MV-4-11 (cell line): Measurements from ENCODE around the gene MICAL2.
A peak's percentile ranks its signal among the peaks of the same experiment; 100 is the strongest.

Source experiments
- DNase-seq: peaks from one replicate; lab custom pipeline; 2025; lab: John Stamatoyannopoulos, UW

The MICAL2 gene

DNA sequence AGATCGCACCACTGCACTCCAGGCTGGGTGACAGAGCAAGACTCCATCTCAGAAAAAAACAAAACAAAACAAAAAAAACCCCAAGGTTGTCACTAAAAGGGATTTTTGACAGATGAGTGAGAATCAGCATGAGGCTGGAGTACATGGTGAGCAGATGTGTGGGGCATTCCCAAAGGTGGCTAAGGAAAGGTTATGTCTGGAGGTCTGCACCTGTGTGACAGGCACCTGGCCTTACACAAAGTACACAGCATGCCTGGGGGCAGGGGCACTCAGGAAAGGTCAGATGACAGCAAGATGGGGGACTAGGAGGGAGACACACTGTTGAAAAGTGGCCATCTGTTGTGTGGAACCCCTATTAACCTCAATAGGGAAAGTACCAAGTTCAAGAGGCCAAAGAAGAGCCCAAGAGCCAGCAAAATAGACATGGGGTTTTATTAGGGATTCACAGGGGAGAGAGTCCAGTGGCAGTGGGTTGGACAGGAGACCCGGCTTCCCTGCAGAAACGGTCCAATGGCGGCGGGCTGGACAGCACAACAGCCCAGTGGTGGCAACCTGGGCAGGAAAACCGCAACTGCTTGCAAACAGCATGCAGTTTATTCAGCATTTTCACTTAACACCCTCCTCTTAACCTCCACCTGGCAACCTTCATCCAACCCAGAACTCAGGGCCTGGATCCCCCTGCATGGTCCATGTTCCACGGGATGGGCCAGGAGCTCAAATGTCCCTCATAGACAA is 101.1 kb downstream of the MICAL2 start:
- DNase-seq: no peak

DNA sequence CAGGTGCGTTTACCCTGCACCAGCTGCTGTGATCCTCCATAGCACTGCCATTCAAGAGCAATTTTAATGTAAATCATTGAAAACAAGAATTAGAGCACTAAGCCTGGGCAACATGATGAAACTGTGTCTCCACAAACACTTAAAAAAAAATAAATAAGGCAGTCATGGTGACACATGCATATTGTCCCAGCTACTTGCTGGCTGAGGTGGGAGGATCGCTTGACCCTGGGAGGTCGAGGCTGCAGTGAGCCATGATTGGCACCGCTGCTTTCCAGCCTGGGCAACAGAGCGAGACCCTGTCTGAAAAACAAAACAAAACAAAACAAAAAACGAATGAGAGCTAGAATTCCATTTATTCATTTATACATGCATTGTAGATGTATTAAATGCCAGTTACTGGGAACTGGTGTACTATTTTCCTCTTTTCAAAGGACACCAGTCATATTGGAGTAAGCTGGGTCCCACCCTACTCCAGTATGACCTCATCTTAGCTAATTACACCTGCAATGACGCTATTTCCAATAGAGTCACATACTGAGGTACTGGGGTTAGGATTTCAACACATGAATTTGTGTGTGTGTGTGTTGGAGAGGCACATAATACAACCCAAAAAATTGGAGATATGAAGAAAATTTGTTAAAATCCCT is 101.9 kb downstream of the MICAL2 start:
- DNase-seq: no peak

DNA sequence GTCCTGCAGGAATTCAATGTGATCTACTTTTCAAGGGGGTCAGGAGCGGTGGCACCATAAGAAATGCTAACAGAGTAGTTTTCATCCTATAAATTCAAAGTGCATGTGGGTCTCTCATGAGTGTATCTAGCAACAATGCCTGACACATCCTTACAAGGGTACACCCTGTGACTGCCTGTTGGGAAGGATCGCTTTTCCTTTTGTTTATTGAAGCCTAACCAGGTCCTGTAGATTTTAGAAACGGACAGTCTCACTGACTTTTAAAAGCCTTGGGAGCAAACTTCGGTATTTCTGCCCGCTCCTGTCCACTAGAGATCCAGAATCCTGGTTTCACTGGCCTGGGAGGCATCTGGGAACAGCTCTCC is 102.4 kb downstream of the MICAL2 start:
- DNase-seq: no peak

DNA sequence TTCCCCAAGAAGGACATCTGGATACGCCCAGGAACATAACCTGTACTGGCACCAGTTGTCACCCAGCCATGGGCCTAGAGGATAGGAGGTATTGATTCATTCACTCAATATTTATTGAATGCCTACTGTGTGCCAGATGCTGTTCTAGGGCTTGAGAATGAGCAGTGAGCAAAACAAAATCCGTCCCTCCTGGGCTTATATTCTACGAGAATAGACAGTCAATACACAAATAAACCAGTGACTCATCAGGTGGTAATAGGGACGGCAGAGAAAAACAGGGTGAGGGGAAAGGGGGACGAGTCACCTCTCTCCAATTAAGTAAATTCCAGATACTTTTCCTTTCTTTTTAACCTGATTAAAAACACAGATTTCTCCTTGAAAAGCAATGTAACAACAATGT is 103.5 kb downstream of the MICAL2 start:
- DNase-seq: no peak

DNA sequence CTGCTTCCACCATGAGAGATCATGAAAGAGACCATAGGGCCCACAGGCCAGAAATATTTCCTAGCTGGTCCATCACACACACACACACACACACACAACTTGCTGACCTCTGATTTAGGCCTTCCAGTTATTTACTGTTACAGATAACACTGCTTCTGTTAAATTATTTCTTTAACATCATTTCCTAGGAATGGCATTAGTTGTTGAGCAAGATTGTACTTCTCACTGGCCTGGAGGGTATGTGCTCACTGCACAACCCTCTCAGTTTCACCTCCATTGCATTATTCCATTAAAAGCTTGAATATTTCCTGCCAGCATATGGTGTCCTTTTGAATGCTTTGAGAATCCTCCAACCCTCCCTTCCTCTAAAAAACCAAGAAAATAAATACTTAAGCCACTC is 104.4 kb downstream of the MICAL2 start:
- no peak for DNase-seq

DNA sequence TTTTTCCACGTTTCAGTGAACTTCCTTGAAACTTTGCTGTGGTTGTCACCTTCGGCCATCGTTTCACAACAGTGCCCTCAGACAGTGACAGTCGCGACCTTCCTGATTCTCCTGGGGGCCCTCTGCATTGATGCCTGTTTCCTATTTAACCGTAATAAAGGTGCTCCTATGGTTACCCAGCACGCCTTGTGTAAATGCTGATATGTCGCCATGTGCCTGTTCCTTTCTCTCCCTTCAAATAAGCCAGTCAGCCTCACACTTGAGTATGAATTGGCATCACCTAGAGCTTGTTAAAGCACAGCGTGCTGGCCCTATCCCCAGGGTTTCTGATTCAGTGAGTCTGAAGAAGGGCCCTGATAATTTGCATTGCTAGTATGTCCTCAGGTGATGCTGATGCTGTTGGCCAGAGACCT is 104.8 kb downstream of the MICAL2 start:
- DNase-seq: peak; percentile 67

DNA sequence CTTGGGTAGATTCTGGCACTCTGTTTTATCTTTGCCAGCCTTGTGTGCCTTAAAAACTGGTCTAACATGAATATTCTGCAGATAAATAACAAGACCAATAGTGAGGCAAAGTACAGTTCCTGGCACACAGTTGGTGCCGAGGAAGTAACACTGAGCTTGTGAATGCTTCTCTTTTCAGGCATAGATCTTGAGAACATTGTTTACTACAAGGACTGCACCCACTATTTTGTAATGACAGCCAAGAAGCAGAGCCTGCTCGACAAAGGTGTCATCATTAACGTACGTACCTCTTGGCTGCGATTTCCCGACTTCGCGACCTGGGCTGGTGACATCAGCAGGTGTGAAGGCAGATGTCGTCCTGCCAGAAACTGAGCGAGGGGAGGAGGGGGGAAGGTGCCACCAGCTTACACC is 105.7 kb downstream of the MICAL2 start:
- DNase-seq: no peak

DNA sequence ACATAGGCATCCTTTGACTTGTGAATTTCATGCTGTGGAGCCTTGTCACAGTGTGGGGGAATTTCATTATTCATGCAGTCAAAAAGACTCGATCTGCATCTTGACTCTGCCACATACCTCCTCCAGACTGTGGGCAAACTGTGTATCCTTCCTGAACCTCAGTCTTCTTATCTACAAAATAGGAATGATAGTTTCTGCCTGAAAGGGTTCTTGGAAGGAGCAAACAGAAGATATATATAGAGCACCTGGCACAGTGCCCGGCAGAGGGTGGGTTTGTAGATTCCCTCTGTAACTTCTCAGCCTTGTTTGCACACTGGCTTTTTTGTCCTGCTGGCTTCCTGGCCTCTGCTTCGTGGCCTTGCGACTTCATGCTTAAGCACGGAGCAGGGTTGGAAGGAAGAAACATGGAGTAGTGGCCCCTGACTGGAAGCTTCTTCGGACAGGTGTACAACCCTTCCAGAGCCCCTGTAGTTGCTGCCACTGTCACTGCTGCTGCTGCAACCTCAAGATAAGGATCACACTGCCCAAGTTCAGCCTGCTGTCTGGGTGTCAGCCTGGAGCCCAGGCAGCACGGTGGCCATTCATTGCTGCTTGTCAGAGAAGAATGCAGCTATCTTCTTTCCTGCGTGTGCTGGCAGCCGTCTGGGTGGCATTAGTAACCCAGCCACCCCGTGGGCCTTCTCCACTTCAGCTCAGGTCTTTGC is 106.4 kb downstream of the MICAL2 start:
- no peak for DNase-seq

DNA sequence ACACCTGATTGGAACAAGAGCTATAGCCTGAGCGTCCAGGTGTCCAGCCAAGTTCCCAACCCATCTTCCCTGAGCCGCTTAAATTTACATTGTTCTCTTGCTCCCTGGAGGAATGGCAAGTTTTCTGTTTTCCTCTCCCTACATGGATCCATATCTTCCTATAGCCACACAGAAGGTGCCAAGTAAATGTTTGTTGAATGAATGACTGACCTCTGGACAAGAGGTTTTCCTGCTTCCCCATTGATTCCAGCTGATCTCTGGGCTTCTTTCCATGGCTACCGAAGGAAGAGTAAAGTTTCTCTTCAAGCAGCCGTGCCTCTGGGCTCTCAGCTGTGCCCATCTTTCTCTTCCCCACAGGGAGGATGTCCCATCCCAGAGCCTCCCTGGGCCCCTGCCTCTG is 107.5 kb downstream of the MICAL2 start:
- DNase-seq: no peak

DNA sequence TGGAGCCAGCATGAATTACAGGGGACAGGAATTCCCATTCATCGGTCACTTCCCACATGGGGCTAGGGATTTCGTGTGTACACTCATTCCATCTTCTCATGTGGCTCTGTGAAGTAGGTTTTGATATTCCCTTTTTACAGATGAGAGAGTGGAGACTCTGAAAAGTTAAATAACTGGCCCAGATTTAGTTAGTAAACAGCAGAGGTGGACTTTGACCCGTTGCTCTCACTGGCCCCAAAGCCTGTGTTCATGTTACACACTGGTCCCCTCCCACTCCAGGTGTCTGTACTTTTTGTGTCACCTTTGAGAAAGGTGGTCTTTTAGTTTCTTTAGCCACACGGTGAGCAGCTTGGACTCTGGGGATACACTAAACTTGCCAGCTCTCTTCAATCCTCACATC is 108.5 kb downstream of the MICAL2 start:
- DNase-seq: no peak

DNA sequence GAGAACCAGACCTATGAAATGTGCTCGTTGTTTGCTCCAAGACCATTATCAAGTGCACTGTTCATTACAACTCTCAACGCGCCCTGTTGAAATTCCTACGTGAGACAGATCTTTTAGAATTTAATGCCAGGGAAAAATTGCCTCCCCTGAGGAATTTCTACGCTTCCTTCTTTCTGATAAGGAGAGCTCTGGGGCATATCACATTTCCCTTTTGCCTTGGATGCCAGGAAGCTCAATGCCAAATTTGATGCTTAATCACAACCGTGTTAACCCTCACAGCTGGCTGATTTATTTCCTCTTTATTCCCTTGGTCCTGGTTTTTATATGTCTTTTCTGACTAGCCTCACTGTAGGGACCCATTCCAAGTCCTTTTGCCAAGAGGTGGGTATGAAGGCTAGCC is 109.4 kb downstream of the MICAL2 start:
- no peak for DNase-seq

DNA sequence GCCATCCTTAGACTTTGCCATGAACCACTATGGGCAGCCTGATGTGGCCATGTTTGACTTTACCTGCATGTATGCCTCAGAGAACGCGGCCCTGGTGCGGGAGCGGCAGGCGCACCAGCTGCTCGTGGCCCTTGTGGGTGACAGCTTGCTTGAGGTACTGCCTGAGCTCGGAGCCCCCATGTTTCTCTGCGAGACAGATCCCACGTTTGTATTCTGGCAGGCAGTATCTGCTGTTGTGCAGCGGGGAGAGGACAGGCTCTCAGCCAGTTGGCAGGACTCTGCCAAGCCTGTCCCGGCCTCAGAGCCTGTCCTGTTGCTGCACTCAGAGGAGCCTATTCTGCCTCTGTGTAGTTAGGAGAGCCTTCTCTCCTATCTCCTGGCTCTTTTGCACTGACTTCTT is 109.9 kb downstream of the MICAL2 start:
- no peak for DNase-seq

DNA sequence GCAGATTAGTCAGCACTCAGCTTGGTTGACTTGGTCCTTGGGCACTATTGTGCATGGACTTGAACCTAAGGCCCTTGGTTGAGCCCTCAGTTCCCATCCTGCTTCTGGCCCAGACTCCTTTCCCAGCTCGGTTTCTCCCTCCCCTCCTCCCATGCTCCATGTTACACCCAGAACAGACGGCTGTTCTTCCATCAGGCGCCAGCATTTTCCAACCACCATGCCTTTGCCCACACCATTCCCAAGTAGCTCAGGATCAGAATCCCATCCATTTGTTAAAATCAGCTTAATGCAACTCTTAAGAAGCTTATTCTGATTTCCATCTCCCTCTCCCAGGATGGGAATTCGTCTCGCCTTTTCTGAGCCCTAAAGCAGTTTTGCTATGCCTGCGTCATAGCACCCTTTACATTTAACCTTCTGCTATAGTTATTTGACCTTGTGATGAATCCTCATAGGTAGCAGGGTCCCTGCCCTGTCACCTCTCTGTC is 110.7 kb downstream of the MICAL2 start:
- no peak for DNase-seq

DNA sequence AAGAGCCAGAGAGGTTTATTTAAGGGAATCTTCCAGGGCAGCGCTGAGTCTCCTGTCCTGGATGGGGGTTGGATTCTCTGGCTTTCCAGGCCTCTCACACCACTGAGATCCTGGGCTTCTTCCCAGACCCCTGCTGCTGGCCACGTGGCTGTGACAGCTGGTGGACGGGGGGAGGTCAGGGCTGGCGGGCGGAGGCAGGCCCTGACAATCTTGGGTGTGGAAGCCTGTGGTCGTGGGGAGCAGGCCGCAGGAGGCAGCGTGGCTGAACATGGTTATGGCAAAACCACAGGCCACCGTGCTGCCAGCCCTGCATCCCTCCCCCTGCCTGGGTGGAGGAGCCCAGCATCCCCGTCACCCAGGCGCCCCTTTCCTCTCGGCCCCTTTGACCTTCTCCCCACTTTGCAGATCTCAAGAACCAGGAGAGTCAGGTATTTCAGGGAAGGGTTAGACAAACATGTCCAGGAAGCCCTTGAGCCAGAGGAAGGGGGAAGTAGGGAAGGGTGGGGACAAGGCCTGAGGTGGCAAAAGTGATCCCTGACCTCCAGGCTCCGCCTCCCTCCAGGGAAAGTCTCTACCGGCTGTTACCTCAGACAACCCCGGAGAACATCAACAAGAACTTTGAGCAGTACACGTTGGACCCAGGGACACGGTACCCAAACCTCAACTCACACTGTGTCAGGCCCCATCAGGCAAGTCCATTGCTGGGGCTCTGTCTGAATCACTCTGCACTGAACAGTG is 111.8 kb downstream of the MICAL2 start:
- DNase-seq: peak; percentile 51

DNA sequence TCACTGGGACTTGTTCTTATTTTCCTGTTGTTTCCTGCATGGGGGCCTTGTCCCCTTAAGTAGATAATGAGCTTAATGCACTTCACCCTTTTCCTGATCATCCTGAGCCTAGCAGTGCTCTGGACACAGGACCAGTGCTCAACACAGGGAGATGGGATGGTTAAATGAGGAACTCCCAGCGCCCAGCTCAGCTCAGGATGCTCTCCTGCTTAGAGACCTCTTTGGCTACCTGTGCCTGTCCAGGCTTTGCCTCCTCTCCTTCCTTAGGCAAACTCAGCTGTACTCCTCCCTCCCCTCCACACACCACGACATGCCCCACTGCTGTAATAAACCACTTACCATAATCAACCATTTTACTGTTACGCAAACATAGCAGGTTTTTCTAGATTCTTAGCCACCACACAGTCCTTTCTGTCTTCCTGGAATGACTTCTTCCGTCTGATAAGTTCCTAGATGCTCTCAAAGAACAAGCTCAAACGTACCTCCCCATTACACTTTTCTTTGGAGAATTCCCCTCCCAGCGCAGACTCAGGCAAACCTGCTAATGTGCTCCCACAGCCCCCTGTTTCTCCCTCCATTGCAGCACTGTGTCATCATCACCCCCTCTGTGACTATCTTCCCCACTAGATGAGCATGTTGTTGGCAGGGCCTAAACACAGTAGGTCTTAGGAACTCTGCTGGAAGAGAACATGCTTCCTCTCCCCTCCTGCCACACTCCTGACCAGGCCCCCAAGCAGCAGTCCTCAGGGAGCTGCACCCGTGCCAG is 113.6 kb downstream of the MICAL2 start:
- DNase-seq: peak; percentile 73

DNA sequence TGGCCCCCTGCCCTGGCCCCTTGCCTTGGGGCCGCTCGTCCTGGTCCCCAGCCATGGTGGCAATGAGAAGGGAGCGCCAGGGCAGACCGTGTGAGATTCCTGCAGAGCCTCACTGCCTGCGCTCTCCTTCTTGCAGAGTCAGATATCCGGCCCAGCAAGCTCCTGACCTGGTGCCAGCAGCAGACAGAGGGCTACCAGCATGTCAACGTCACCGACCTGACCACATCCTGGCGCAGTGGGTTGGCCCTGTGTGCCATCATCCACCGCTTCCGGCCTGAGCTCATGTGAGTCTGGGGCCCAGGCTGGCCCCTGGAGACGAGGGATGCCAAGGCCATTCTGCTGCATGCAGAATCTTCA is 114.1 kb downstream of the MICAL2 start:
- peak; percentile 88 for DNase-seq

DNA sequence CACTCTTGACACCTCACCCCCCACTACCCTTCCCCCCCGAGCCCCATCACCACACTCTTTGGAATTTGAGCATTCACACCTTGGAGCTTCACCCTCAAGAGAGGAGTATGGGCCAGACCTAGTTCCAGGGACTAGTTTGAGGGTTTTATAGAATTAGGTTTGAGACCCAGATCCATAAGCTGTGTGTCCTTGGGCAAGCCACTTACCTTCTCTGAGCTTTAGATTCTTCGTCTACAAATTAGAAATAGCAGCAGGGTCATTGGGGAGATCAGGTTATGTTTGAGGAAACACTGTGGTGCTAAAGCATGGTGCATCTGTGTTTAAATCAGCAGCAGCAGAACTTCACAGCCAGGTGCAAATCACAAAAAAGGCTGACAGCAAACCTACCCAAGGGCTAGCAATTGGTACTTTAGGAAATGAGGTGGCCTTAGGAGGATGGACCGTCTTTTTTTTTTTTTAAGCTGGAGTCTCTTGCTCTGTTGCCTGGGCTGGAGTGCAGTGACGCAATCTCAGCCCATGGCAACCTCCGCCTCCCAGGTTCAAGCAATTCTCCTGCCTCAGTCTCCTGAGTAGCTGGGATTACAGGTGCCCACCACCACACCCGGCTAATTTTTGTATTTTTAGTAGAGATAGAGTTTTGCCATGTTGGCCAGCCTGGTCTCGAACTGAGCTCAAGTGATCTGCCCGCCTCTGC is 114.8 kb downstream of the MICAL2 start:
- no peak for DNase-seq

DNA sequence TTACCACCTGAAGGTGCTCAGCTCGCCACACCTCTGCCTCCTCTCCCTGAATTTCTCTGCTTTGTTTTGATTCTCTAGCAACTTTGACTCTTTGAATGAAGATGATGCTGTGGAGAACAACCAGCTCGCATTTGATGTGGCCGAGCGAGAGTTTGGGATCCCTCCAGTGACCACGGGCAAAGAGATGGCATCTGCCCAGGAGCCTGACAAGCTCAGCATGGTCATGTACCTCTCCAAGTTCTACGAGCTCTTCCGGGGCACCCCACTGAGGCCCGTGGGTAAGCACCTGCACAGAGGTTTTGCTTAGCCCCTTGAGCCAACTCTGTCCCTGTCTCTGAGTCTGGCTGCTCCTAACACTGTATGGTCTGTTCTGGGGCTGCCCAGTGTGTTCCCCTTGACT is 115.7 kb downstream of the MICAL2 start:
- DNase-seq: no peak

DNA sequence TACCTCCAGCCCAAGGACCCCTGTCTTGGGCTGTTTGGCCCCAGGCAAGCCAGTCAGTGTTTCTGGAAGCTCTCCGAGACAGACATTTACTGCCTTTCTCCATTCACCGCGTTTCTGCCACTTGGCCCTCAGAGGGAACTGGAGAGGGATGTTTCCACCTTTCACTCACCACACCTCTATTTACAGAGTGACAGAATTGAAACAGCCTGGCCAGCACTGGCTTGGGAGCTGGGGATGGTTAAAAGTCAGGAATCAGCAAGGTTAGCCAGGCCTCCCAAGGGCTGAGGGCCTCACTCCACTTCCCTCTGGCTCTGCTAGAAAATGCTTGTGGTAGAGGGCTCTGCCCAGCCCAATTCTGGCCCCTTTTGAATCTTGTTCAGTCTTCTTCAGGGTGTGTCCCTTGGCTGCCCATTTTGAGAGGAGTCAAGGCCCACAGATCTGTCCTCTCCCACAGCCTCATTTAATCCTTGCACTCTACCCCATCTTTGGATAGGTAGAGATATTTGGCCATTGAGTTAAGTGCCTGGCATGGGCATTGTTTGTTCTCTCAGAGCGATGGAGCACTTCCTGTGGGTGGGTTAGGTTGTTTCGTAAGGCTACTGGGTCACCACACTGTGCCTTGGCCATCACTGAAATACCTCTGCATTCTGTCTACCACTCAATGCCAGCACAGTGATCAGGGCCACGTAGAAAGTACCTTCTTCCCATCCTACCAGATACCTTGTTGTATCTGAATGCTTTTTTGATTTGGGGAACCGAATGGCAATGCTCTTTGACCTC is 119.2 kb downstream of the MICAL2 start:
- DNase-seq: no peak

DNA sequence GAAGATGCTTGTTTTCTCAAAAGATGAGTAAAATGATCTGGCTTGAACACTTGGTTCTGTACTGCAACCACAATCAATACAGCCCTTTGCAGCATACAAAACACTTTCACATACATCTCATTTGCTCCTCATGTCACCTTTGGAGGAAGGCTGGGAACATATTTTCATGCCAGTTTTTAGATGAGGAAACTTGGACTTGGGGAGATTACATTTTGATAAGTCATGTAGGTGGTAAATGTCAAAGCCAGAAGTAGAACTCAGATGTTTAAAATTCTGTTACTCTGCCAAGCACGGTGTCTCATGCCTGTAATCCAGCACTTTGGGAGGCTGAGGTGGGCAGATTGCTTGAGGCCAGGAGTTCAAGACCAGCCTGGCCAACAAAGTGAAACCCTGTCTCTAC is 121.8 kb downstream of the MICAL2 start:
- no peak for DNase-seq
